ENCODE measurements around the gene MBOAT2.

The MBOAT2 gene

DNA sequence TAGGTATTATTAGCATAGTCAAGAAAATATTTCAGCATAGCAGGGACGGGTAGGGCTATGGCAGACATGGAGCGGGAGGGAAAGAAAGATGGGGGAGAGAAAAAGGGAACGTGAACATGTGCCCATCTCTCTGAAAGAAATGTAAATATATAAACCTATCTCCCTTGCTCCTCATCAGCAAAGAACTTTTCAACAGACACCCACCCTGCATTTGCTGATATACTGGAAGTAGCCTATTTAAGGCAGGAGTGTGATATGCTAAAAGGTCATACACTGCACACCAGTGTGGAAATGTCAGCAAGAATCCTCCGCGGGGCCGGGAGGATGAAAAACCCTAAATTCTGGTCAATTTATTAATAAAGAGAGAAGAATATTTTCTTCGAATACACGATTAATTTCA, 1.7 kb downstream of the MBOAT2 start:
- TF ChIP-seq CTCF (IDR thresholded peaks at IDR 0.05): no peak

GRCh38 chr2:9001229-9001628, 2.3 kb downstream of the MBOAT2 start:
- TF ChIP-seq CTCF (IDR thresholded peaks at IDR 0.05): no peak

DNA sequence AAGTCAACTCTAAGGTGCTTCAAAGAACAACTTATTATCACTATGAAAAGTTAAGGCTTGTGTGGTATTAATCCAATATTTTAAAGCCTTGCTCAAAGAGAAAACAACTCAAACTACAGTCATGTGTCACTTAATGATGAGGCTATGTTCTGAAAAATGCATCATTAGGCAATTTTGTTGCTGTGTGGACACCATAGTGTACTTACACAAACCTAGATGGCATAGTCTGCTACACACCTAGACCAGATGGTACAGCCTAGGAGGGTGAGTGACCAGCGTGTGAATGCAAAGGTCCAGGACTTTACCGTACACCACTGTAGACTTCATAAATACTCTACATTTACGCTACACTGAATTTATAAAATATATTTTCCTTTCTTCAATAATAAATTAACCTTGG, 3.0 kb downstream of the MBOAT2 start:
- TF ChIP-seq CTCF (IDR thresholded peaks at IDR 0.05): no peak

- no peak for TF ChIP-seq CTCF (IDR thresholded peaks at IDR 0.05)
These were observed 3.7 kb downstream of the MBOAT2 start for GRCh38 chr2:8999797-9000196.

GRCh38 chr2:8999102-8999446, 4.4 kb downstream of the MBOAT2 start:
- TF ChIP-seq CTCF (IDR thresholded peaks at IDR 0.05): no peak

GRCh38 chr2:8998418-8999101, 4.9 kb downstream of the MBOAT2 start:
- TF ChIP-seq CTCF (IDR thresholded peaks at IDR 0.05): no peak

DNA sequence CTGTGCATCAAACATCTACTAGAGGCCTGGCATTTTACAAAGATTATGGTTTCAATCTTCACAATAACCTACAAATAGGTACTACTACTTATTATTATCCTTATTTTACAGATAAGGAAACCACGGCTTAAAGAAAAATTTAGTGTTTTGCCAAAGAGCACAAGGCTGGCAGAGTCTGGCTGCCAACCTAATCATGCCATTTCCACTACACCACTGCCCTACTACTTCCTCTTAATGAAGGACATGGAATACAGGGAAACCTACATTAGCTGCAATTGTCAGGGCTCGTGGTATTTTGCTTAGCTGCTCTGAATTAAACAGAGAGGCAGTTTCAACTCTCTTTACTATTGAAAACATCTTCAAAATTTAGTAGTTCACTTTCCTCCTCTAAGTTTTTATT, 5.9 kb downstream of the MBOAT2 start:
- TF ChIP-seq CTCF (IDR thresholded peaks at IDR 0.05): no peak

DNA sequence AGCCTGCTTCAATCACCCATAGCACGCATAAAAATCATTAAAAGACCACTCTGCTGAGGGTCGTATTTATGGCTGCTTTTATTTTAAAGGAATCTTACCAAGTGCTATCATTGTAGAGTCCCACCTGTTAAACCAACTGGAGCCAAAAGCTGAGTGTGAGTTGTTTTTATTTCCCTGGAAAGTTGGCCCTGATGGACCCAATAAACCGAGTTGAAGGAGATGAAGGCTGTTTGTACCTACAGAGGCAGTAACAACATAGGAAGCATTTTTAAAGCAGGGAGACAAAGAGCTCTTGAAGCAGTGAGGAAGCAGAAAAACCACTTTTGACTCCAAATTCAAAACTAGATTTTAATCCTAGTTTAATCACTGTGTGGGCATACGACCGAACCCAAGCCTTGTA, 6.4 kb downstream of the MBOAT2 start:
- TF ChIP-seq CTCF (IDR thresholded peaks at IDR 0.05): no peak

All from LNCAP (cell line).